OCI-LY1 (cell line): ENCODE measurements around the gene PLCG2.
"Not testable (repeated sequence)": the region's sequence is repeated elsewhere in the genome, so short reads cannot be mapped to it uniquely, and the experiment has no call there.

Experiments
- H2AFZ ChIP-seq: fragments of 200-600 bp; sonication (generic), shearing (Covaris generic); 2 replicates; pipeline ENCODE4 v1.6.0; 2014; ENCODE audit warnings: antibody characterized with exemption, mild to moderate bottlenecking, low read length
- H3F3A ChIP-seq: fragments of 200-600 bp; sonication (generic), shearing (Covaris generic); 2 replicates; pipeline ENCODE4 v1.6.0; 2014; ENCODE audit warnings: mild to moderate bottlenecking, antibody characterized with exemption, low read length, moderate library complexity; ENCODE audit not compliant: insufficient read depth
- H3K27ac ChIP-seq: fragments of 200-600 bp; sonication (generic); 2 replicates; pipeline ENCODE4 v1.5.1; 2014; ENCODE audit warnings: low read length, mixed run types, mild to moderate bottlenecking, low read depth; ENCODE audit not compliant: poor library complexity, severe bottlenecking
- H3K27me3 ChIP-seq: fragments of 200-600 bp; sonication (generic); 2 replicates; pipeline ENCODE4 v1.6.0; 2014; ENCODE audit warnings: antibody characterized with exemption, mild to moderate bottlenecking, low read length, moderate library complexity; ENCODE audit not compliant: insufficient read depth
- H3K36me3 ChIP-seq: fragments of 200-600 bp; sonication (generic); 2 replicates; pipeline ENCODE4 v1.6.1; 2014; ENCODE audit warnings: mild to moderate bottlenecking, antibody characterized with exemption, low read length, moderate library complexity, mixed read lengths; ENCODE audit not compliant: insufficient read depth
- H3K4me1 ChIP-seq: fragments of 200-600 bp; sonication (generic); 2 replicates; pipeline ENCODE4 v1.5.1; 2014; ENCODE audit warnings: mild to moderate bottlenecking, low read length, moderate library complexity; ENCODE audit not compliant: insufficient read depth, severe bottlenecking
- H3K4me2 ChIP-seq: fragments of 200-600 bp; sonication (generic), shearing (Covaris generic); 2 replicates; pipeline ENCODE4 v1.6.1; 2014; ENCODE audit warnings: low read length
- H3K4me3 ChIP-seq: fragments of 200-600 bp; sonication (generic); 2 replicates; pipeline ENCODE4 v1.5.1; 2014; ENCODE audit warnings: low read length, low read depth, mild to moderate bottlenecking, mixed read lengths; ENCODE audit not compliant: poor library complexity, severe bottlenecking
- H3K79me2 ChIP-seq: fragments of 200-600 bp; shearing (Covaris generic); 2 replicates; pipeline ENCODE4 v1.6.1; 2016; ENCODE audit warnings: mixed run types, low read length, mixed read lengths; ENCODE audit not compliant: insufficient read depth
- H3K9ac ChIP-seq: fragments of 200-600 bp; sonication (generic), shearing (Covaris generic); 2 replicates; pipeline ENCODE4 v1.6.1; 2014; ENCODE audit warnings: mild to moderate bottlenecking, low read length, mixed read lengths
- H3K9me2 ChIP-seq: fragments of 200-600 bp; sonication (generic), shearing (Covaris generic); 2 replicates; pipeline ENCODE4 v1.6.1; 2014; ENCODE audit warnings: low read depth, mild to moderate bottlenecking, low read length, mixed read lengths
- H3K9me3 ChIP-seq: fragments of 200-600 bp; shearing (Covaris generic); 2 replicates; pipeline ENCODE4 v1.6.1; 2014; ENCODE audit warnings: low read length, mixed read lengths
- H4K20me1 ChIP-seq: fragments of 200-600 bp; sonication (generic), shearing (Covaris generic); 2 replicates; pipeline ENCODE4 v1.6.0; 2016; ENCODE audit warnings: mild to moderate bottlenecking, low read length; ENCODE audit not compliant: insufficient read depth
- EZH2 ChIP-seq: fragments of 200-600 bp; sonication (generic), shearing (Covaris generic); IDR thresholded peaks from 2 replicates; pipeline ENCODE4 v1.8.0; 2017; ENCODE audit warnings: borderline replicate concordance, mixed run types, mild to moderate bottlenecking, antibody characterized with exemption, low read length, moderate library complexity, mixed read lengths
- TF ChIP-seq, protein P1 (sequence below): fragments of 200-600 bp; sonication (generic), shearing (Covaris generic); IDR thresholded peaks from 2 replicates; pipeline ENCODE4 v1.5.1; 2017; ENCODE audit warnings: mild to moderate bottlenecking, antibody characterized with exemption, low read length, moderate library complexity, mixed read lengths

PLCG2 gene

DNA sequence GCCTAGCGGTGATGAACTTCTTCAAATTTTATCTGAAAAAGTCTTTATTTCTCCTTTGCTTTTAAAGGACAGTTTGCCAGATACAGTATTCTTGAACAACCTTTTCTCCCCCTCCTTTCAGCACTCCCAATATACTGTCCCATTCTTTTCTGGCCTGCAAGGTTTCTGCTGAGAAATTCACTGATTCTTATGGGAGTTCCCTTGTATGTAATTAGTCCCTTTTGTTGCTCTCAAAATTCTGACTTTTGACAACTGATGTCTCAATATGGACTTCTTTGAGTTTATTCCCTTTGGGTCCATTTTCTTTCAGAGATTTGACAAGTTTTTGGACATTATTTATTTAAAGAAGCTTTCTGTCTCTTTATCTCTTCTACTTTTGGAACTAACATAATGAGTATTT lies 192.8 kb downstream of the PLCG2 start:
- Histone ChIP-seq H2AFZ (no peak overlapping the region), H3K9ac (no peak overlapping the region), H3K9me3 (peaks cover 4% of the 10 kb centered on the region; the same call in 1 of the 2 replicates), H3K27me3 (no peaks in the 10 kb centered on the region), H3K4me3 (no peak overlapping the region), H4K20me1 (no peaks in the 10 kb centered on the region), H3K4me1 (no peaks in the 10 kb centered on the region), H3F3A (no peaks in the 10 kb centered on the region), H3K27ac (no peak overlapping the region), H3K79me2 (no peaks in the 10 kb centered on the region), H3K9me2 (no peaks in the 10 kb centered on the region), H3K36me3 (no peaks in the 10 kb centered on the region), H3K4me2 (no peak overlapping the region)
- TF ChIP-seq, protein P1, sequence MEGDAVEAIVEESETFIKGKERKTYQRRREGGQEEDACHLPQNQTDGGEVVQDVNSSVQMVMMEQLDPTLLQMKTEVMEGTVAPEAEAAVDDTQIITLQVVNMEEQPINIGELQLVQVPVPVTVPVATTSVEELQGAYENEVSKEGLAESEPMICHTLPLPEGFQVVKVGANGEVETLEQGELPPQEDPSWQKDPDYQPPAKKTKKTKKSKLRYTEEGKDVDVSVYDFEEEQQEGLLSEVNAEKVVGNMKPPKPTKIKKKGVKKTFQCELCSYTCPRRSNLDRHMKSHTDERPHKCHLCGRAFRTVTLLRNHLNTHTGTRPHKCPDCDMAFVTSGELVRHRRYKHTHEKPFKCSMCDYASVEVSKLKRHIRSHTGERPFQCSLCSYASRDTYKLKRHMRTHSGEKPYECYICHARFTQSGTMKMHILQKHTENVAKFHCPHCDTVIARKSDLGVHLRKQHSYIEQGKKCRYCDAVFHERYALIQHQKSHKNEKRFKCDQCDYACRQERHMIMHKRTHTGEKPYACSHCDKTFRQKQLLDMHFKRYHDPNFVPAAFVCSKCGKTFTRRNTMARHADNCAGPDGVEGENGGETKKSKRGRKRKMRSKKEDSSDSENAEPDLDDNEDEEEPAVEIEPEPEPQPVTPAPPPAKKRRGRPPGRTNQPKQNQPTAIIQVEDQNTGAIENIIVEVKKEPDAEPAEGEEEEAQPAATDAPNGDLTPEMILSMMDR = no peak
- no peak for TF ChIP-seq EZH2

GRCh38 chr16:81973737-81974136 lies 194.6 kb downstream of the PLCG2 start:
- H3K9me2 ChIP-seq = no peaks in the 10 kb centered on the region
- H3K4me2 ChIP-seq = no peak overlapping the region
- H4K20me1 ChIP-seq = no peaks in the 10 kb centered on the region
- no peaks in the 10 kb centered on the region for H3K36me3 ChIP-seq
- H2AFZ ChIP-seq = no peak overlapping the region
- peaks cover 4% of the 10 kb centered on the region; the same call in 1 of the 2 replicates for H3K9me3 ChIP-seq
- no peaks in the 10 kb centered on the region for H3F3A ChIP-seq
- H3K27me3 ChIP-seq = no peaks in the 10 kb centered on the region
- no peak overlapping the region for H3K27ac ChIP-seq
- H3K79me2 ChIP-seq = no peaks in the 10 kb centered on the region
- no peak overlapping the region for H3K9ac ChIP-seq
- H3K4me3 ChIP-seq = no peak overlapping the region
- TF ChIP-seq, protein P1 = no peak
- no peak for TF ChIP-seq EZH2
- H3K4me1 ChIP-seq = no peaks in the 10 kb centered on the region

- Histone ChIP-seq H3K9me3 (peaks cover 4% of the 10 kb centered on the region; the same call in 1 of the 2 replicates), H3K27ac (no peak overlapping the region), H3K9ac (no peak overlapping the region), H3K9me2 (no peaks in the 10 kb centered on the region), H3F3A (no peaks in the 10 kb centered on the region), H2AFZ (no peak overlapping the region), H3K36me3 (no peaks in the 10 kb centered on the region), H3K4me1 (no peaks in the 10 kb centered on the region), H4K20me1 (no peaks in the 10 kb centered on the region), H3K4me2 (no peak overlapping the region), H3K27me3 (no peaks in the 10 kb centered on the region), H3K4me3 (no peak overlapping the region), H3K79me2 (no peaks in the 10 kb centered on the region)
- TF ChIP-seq EZH2 = no peak
- TF ChIP-seq, protein P1 = no peak
Measured at GRCh38 chr16:81975637-81976036, 196.5 kb downstream of the PLCG2 start.

GRCh38 chr16:81977335-81977942 lies 198.3 kb downstream of the PLCG2 start:
- not testable (repeated sequence) for H3K9me2 ChIP-seq

More at GRCh38 chr16:81977335-81977942, 198.3 kb downstream of the PLCG2 start:
- H2AFZ ChIP-seq, H3K27ac ChIP-seq, H3K79me2 ChIP-seq, H3K4me2 ChIP-seq, H3K9me3 ChIP-seq, H4K20me1 ChIP-seq, H3K27me3 ChIP-seq, H3K36me3 ChIP-seq, H3K4me1 ChIP-seq, H3K4me3 ChIP-seq, H3F3A ChIP-seq, H3K9ac ChIP-seq: not testable (repeated sequence)
